Measurements from ENCODE around the gene MLANA. TPM values are rescaled to one million over a fixed set of nuclear protein-coding genes. Genes with fewer than 3 reads are reported as not detected.

Gene MLANA
- total and polyA plus RNA-seq, 7 donors: 0.03 TPM; not detected in 6

DNA sequence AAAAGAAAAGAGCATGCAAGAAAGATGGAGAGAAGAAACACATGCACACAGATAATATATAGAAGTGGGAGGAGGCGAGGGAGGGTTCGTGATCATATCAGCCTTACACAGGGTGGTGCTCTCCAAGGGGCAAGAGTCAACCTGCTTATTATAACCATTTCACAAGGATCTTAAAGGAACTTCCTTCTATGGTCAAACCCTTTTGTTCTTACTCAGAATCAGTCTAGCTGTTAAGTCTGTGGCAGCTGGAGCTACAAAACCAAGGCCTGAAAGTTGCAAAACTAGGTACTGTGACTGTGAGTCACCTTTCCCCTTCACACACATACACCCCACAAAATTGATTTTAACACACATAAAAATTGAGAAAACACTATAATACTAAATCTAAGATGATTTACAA is 39.2 kb upstream of the MLANA start:
- Histone ChIP-seq H3K27ac (no peak overlapping the region), H3K36me3 (ENCODE audit: insufficient read depth in 1 of 2, low read depth in 1 of 2) (no peaks in the 10 kb centered on the region), H3K9me3 (no peaks in the 10 kb centered on the region), H3K4me1 (peaks cover 10% of the 10 kb centered on the region), H3K27me3 (ENCODE audit: insufficient read depth in 3 of 3, low read length in 2 of 3) (no peaks in the 10 kb centered on the region), H3K4me3 (no peak overlapping the region)
- TF ChIP-seq, protein P1, sequence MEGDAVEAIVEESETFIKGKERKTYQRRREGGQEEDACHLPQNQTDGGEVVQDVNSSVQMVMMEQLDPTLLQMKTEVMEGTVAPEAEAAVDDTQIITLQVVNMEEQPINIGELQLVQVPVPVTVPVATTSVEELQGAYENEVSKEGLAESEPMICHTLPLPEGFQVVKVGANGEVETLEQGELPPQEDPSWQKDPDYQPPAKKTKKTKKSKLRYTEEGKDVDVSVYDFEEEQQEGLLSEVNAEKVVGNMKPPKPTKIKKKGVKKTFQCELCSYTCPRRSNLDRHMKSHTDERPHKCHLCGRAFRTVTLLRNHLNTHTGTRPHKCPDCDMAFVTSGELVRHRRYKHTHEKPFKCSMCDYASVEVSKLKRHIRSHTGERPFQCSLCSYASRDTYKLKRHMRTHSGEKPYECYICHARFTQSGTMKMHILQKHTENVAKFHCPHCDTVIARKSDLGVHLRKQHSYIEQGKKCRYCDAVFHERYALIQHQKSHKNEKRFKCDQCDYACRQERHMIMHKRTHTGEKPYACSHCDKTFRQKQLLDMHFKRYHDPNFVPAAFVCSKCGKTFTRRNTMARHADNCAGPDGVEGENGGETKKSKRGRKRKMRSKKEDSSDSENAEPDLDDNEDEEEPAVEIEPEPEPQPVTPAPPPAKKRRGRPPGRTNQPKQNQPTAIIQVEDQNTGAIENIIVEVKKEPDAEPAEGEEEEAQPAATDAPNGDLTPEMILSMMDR (IDR thresholded peaks at IDR 0.05): no peak
- DNase-seq (no peak), ATAC-seq (peak in 1 of 4 donors; percentile 37)
- 83 to 95% (median 93%) methylated on average over 2 of the region's 2 CpGs for WGBS, 3 donors
- intact Hi-C loops (cut with DNase I): no loop called here

DNA sequence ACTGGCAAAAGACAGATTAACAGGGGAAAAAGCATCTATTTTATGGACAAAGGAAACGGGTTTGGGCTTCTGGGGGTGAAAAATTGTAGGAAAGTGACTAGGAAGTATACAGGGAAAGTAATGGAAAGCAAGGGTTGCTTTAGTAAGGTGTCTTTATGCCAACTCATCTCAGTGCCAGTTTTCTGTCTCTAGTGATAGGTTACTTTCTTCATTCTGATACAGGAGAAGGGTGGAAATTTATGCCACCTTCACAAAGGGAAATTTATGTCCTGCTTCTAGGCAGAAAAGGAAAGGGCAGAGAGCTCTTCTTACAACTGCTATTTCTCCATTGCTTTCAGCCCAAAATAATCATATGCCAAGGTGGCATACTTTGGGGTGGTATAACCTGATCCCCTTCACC is 37.7 kb upstream of the MLANA start:
- Histone ChIP-seq H3K27me3 (ENCODE audit: insufficient read depth in 3 of 3, low read length in 2 of 3) (no peaks in the 10 kb centered on the region), H3K9me3 (no peaks in the 10 kb centered on the region), H3K4me1 (peaks cover 10% of the 10 kb centered on the region), H3K36me3 (ENCODE audit: insufficient read depth in 1 of 2, low read depth in 1 of 2) (peaks cover 0 to 4% of the 10 kb centered on the region in 2 donors), H3K4me3 (no peak overlapping the region), H3K27ac (no peak overlapping the region)
- ATAC-seq: peak in 2 of 4 donors; percentile 30 to 74
- WGBS, 3 donors: 39 to 83% (median 53%) methylated on average over 1 of the region's 1 CpG
- intact Hi-C loops (cut with DNase I): no loop called here
- no peak for DNase-seq
- TF ChIP-seq, protein P1 (IDR thresholded peaks at IDR 0.05): no peak

DNA sequence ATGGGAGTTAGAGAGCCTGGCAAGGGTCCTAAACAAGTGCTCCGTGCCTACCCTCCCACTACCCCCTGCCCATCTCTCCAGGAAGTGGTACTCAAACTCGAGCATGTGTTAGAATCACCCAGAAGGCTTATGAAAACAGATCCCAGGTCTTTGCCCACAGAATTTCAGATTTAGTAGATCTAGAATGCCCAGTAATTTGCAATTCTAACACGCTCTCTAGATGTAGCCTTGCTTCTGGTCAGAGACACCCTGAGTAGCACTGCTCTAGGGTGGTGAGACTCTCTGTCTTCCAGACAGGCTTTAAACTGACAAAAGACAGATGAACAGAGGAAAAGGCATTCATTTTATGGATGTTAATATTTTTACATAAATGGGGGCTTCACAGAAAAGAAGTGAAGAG is 37.1 kb upstream of the MLANA start:
- ATAC-seq (peak in 1 of 4 donors; percentile 32), DNase-seq (no peak)
- Histone ChIP-seq H3K27ac (no peak overlapping the region), H3K9me3 (no peaks in the 10 kb centered on the region), H3K4me1 (peaks cover 10% of the 10 kb centered on the region), H3K4me3 (no peak overlapping the region), H3K36me3 (ENCODE audit: insufficient read depth in 1 of 2, low read depth in 1 of 2) (peaks cover 0 to 11% of the 10 kb centered on the region in 2 donors), H3K27me3 (ENCODE audit: insufficient read depth in 3 of 3, low read length in 2 of 3) (no peaks in the 10 kb centered on the region)
- intact Hi-C loops (cut with DNase I): no loop called here
- TF ChIP-seq, protein P1 (IDR thresholded peaks at IDR 0.05): no peak
- 54 to 71% (median 61%) methylated on average over 3 of the region's 3 CpGs for WGBS, 3 donors

DNA sequence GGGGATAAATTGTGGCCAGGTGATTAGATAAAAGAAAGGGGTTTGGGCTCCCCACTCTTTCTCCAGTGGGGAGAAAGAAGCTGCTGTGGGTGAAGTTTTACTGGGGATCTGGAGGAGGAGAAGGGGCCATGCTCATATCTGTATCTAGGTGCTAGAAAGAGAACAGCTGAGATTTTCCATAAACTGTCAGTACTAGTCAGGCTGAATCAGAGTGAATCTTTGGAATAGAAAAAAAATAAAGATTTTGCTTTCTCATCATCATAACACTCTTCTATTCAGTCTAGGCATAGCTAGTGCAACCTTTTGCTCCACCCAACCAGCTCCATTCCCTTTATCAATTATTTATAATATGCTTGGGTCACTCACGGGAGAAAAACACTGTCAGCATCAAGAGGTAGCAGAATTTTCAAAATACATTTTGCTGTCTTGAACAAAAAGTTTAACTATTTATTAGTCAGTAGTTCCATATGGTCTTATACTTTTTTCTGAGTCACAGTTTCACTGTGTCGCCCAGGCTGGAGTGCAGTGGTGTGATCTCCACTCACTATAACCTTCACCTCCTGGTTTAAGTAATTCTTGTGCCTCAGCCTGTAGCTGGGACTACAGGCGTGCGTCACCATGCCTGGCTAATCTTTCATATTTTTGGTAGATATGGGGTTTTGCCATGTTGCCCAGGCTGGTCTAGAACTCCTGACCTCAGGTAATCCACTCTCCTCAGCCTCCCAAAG is 36.5 kb upstream of the MLANA start:
- H3K27me3 ChIP-seq (ENCODE audit: insufficient read depth in 3 of 3, low read length in 2 of 3): no peaks in the 10 kb centered on the region
- H3K4me3 ChIP-seq: no peak overlapping the region
- H3K36me3 ChIP-seq (ENCODE audit: insufficient read depth in 1 of 2, low read depth in 1 of 2): peaks cover 0 to 16% of the 10 kb centered on the region in 2 donors
- no peak overlapping the region for H3K27ac ChIP-seq
- H3K4me1 ChIP-seq: peaks cover 10% of the 10 kb centered on the region
- intact Hi-C loops (cut with DNase I): no loop called here
- TF ChIP-seq, protein P1 (IDR thresholded peaks at IDR 0.05): no peak
- ATAC-seq: no peak
- 93 to 95% (median 94%) methylated on average over 4 of the region's 4 CpGs for WGBS, 3 donors
- no peaks in the 10 kb centered on the region for H3K9me3 ChIP-seq
- no peak for DNase-seq

DNA sequence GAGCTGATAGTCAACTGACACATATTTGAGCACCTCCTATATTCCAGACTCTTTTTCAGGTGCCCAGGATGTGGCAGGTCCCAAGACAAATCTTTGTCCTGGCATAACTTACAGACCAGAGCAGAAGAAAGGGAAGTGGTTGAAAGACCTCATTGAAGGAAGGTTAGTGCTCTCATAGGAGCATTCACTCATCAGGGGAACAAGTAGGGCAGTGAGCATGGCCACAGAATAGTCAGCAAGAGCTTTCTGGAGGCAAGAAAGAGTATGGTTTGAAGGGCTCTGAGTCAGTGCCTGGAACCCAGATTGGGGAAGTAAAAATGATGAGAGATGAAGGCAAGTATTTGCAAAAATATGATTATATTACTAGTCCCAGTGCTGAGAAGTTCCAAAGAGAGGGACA is 32.8 kb upstream of the MLANA start:
- H3K4me3 ChIP-seq: no peak overlapping the region
- peaks cover 7% of the 10 kb centered on the region for H3K4me1 ChIP-seq
- intact Hi-C loops (cut with DNase I): no loop called here
- TF ChIP-seq, protein P1 (IDR thresholded peaks at IDR 0.05): no peak
- no peak for ATAC-seq
- H3K27me3 ChIP-seq (ENCODE audit: insufficient read depth in 3 of 3, low read length in 2 of 3): no peaks in the 10 kb centered on the region
- no peaks in the 10 kb centered on the region for H3K9me3 ChIP-seq
- H3K27ac ChIP-seq: no peak overlapping the region
- H3K36me3 ChIP-seq (ENCODE audit: insufficient read depth in 1 of 2, low read depth in 1 of 2): peaks cover 0 to 16% of the 10 kb centered on the region in 2 donors
- no peak for DNase-seq
